ENCODE results near the gene HGFAC.

GRCh38 chr4:3458371-3458770 is 16.6 kb downstream of the HGFAC start:
- TF ChIP-seq CTCF (IDR thresholded peaks at IDR 0.05; ENCODE audit: low read depth, low read length, poor library complexity, severe bottlenecking) (no peak), EZH2phosphoT487 (IDR thresholded peaks at IDR 0.05; ENCODE audit: borderline replicate concordance, low read length) (no peak)
